Natural killer cell treated with Interleukin-12 subunit alpha and Interleukin-12 subunit beta and Interleukin-15 and Interleukin-18, amount 100 ng/mL, for 72 hours (primary cell): Measurements from ENCODE around the gene TSPAN1. TPM values are rescaled to one million over a fixed set of nuclear protein-coding genes. Genes with fewer than 3 reads are reported as not detected.

ENCODE experiments used
- ATAC-seq, 2 donors: fragments of 150-1000 bp; cut with Tn5 transposase in 1 of 2; sonication (Bioruptor Pico), chemical (Tn5 transposase) in 1 of 2; 2 replicates each; pipeline ENCODE4 v1.10.0; 2021
- DNase-seq: peaks from one replicate; pipeline ENCODE4 v3.0.0; 2022; ENCODE audit warnings: low spot score
- H3K27ac Mint-ChIP-seq, 2 donors: 1 replicate in 1 of 2; 2 replicates in 1 of 2; pipeline ENCODE4 v1.8.0; 2022; ENCODE audit warnings: mixed read lengths in 2 of 2, mild to moderate bottlenecking in 1 of 2, moderate library complexity in 1 of 2
- H3K27me3 Mint-ChIP-seq, 2 donors: 1 replicate in 1 of 2; 2 replicates in 1 of 2; pipeline ENCODE4 v1.8.0; 2022; ENCODE audit warnings: mixed read lengths in 2 of 2
- H3K36me3 Mint-ChIP-seq: one replicate; pipeline ENCODE4 v1.8.0; 2022; ENCODE audit warnings: mixed read lengths
- H3K4me1 Mint-ChIP-seq, 2 donors: 1 replicate in 1 of 2; 2 replicates in 1 of 2; pipeline ENCODE4 v1.8.0; 2022; ENCODE audit warnings: low read depth in 2 of 2, mixed read lengths in 2 of 2, mild to moderate bottlenecking in 1 of 2
- H3K4me3 Mint-ChIP-seq: one replicate; pipeline ENCODE4 v1.8.0; 2022; ENCODE audit warnings: mixed read lengths
- H3K9me3 Mint-ChIP-seq: 2 replicates; pipeline ENCODE4 v1.8.0; 2022; ENCODE audit warnings: mixed read lengths
- total RNA-seq, 2 donors: library from RNA; stranded (reverse); gene quantifications; one replicate each; pipeline ENCODE4 v1.2.3, GENCODE V29; 2022

The TSPAN1 gene
- total RNA-seq, 2 donors from 2014 or later = not detected

GRCh38 chr1:46148318-46148717, 26.6 kb upstream of the TSPAN1 start:
- no peaks in the 10 kb centered on the region for H3K9me3 Mint-ChIP-seq
- no peak overlapping the region for H3K27ac Mint-ChIP-seq
- ATAC-seq (no peak), DNase-seq (no peak)
- no peaks in the 10 kb centered on the region for H3K4me1 Mint-ChIP-seq
- H3K4me3 Mint-ChIP-seq = no peak overlapping the region
- peaks cover 0 to 2% of the 10 kb centered on the region in 2 donors for H3K27me3 Mint-ChIP-seq
- no peaks in the 10 kb centered on the region for H3K36me3 Mint-ChIP-seq

- ATAC-seq (no peak), DNase-seq (no peak)
- H3K9me3 Mint-ChIP-seq = no peaks in the 10 kb centered on the region
- H3K4me1 Mint-ChIP-seq = no peaks in the 10 kb centered on the region
- H3K36me3 Mint-ChIP-seq = no peaks in the 10 kb centered on the region
- no peak overlapping the region for H3K4me3 Mint-ChIP-seq
- peaks cover 0 to 2% of the 10 kb centered on the region in 2 donors for H3K27me3 Mint-ChIP-seq
- H3K27ac Mint-ChIP-seq = no peak overlapping the region
These were observed 24.8 kb upstream of the TSPAN1 start for GRCh38 chr1:46150085-46150484.

GRCh38 chr1:46152016-46152415, 22.9 kb upstream of the TSPAN1 start:
- Mint-ChIP-seq H3K27ac (no peak overlapping the region), H3K4me1 (no peaks in the 10 kb centered on the region), H3K9me3 (no peaks in the 10 kb centered on the region), H3K4me3 (no peak overlapping the region), H3K36me3 (no peaks in the 10 kb centered on the region), H3K27me3 (no peaks in the 10 kb centered on the region)
- ATAC-seq = no peak
- no peak for DNase-seq

- no peak overlapping the region for H3K27ac Mint-ChIP-seq
- no peak for DNase-seq
- H3K27me3 Mint-ChIP-seq = no peaks in the 10 kb centered on the region
- no peaks in the 10 kb centered on the region for H3K9me3 Mint-ChIP-seq
- no peaks in the 10 kb centered on the region for H3K36me3 Mint-ChIP-seq
- no peak for ATAC-seq
- H3K4me3 Mint-ChIP-seq = no peak overlapping the region
- H3K4me1 Mint-ChIP-seq = no peaks in the 10 kb centered on the region
These were observed 21.7 kb upstream of the TSPAN1 start for GRCh38 chr1:46153228-46153627.

GRCh38 chr1:46153732-46154131, 21.2 kb upstream of the TSPAN1 start:
- H3K27me3 Mint-ChIP-seq = no peaks in the 10 kb centered on the region

GRCh38 chr1:46157916-46158311, 17.0 kb upstream of the TSPAN1 start:
- H3K4me1 Mint-ChIP-seq = no peaks in the 10 kb centered on the region
- DNase-seq (no peak), ATAC-seq (no peak)
- H3K4me3 Mint-ChIP-seq = no peak overlapping the region
- H3K27me3 Mint-ChIP-seq = no peaks in the 10 kb centered on the region
- H3K36me3 Mint-ChIP-seq = no peaks in the 10 kb centered on the region
- H3K27ac Mint-ChIP-seq = no peak overlapping the region
- H3K9me3 Mint-ChIP-seq = no peaks in the 10 kb centered on the region

More at GRCh38 chr1:46153732-46154131, 21.2 kb upstream of the TSPAN1 start:
- H3K4me1 Mint-ChIP-seq = no peaks in the 10 kb centered on the region
- ATAC-seq (no peak), DNase-seq (no peak)
- no peaks in the 10 kb centered on the region for H3K36me3 Mint-ChIP-seq
- no peak overlapping the region for H3K4me3 Mint-ChIP-seq
- H3K27ac Mint-ChIP-seq = no peak overlapping the region
- no peaks in the 10 kb centered on the region for H3K9me3 Mint-ChIP-seq

- Mint-ChIP-seq H3K27ac (no peak overlapping the region), H3K27me3 (no peaks in the 10 kb centered on the region), H3K9me3 (no peaks in the 10 kb centered on the region), H3K4me3 (no peak overlapping the region), H3K36me3 (no peaks in the 10 kb centered on the region), H3K4me1 (no peaks in the 10 kb centered on the region)
- DNase-seq (no peak), ATAC-seq (no peak)
These were observed 16.3 kb upstream of the TSPAN1 start for GRCh38 chr1:46158312-46159281.

GRCh38 chr1:46159516-46159915, 15.4 kb upstream of the TSPAN1 start:
- H3K27ac Mint-ChIP-seq = no peak overlapping the region
- H3K27me3 Mint-ChIP-seq = no peaks in the 10 kb centered on the region
- no peak for ATAC-seq
- H3K4me1 Mint-ChIP-seq = no peaks in the 10 kb centered on the region
- no peak for DNase-seq
- H3K36me3 Mint-ChIP-seq = no peaks in the 10 kb centered on the region
- H3K4me3 Mint-ChIP-seq = no peak overlapping the region
- H3K9me3 Mint-ChIP-seq = no peaks in the 10 kb centered on the region

GRCh38 chr1:46160212-46160611, 14.7 kb upstream of the TSPAN1 start:
- H3K9me3 Mint-ChIP-seq = no peaks in the 10 kb centered on the region
- H3K36me3 Mint-ChIP-seq = no peaks in the 10 kb centered on the region
- no peak overlapping the region for H3K4me3 Mint-ChIP-seq
- no peak for ATAC-seq
- no peak for DNase-seq
- H3K4me1 Mint-ChIP-seq = no peaks in the 10 kb centered on the region
- no peak overlapping the region for H3K27ac Mint-ChIP-seq
- no peaks in the 10 kb centered on the region for H3K27me3 Mint-ChIP-seq

- peak; percentile 63 for DNase-seq
- ATAC-seq = peak; percentile 58 to 62
- Mint-ChIP-seq H3K27ac (peak overlapping the region; percentile 74 to 86), H3K36me3 (no peaks in the 10 kb centered on the region), H3K4me1 (peaks cover 10 to 16% of the 10 kb centered on the region in 2 donors), H3K27me3 (peaks cover 6 to 8% of the 10 kb centered on the region in 2 donors), H3K4me3 (peak overlapping the region; percentile 81), H3K9me3 (no peaks in the 10 kb centered on the region)
These were observed 8.1 kb upstream of the TSPAN1 start for GRCh38 chr1:46166521-46167462.

GRCh38 chr1:46168477-46168876, 6.4 kb upstream of the TSPAN1 start:
- Mint-ChIP-seq H3K9me3 (no peaks in the 10 kb centered on the region), H3K4me3 (no peak overlapping the region), H3K4me1 (peaks cover 10 to 16% of the 10 kb centered on the region in 2 donors), H3K36me3 (no peaks in the 10 kb centered on the region), H3K27me3 (peaks cover 6 to 8% of the 10 kb centered on the region in 2 donors), H3K27ac (no peak overlapping the region)
- DNase-seq (no peak), ATAC-seq (no peak)

- ATAC-seq (no peak), DNase-seq (no peak)
- Mint-ChIP-seq H3K4me1 (peaks cover 10 to 16% of the 10 kb centered on the region in 2 donors), H3K27me3 (peaks cover 6 to 8% of the 10 kb centered on the region in 2 donors), H3K27ac (no peak overlapping the region), H3K4me3 (no peak overlapping the region), H3K9me3 (no peaks in the 10 kb centered on the region), H3K36me3 (no peaks in the 10 kb centered on the region)
These were observed 5.0 kb upstream of the TSPAN1 start for GRCh38 chr1:46169811-46170454.

GRCh38 chr1:46171351-46171750, 3.5 kb upstream of the TSPAN1 start:
- Mint-ChIP-seq H3K27ac (no peak overlapping the region), H3K4me1 (peaks cover 10 to 13% of the 10 kb centered on the region in 2 donors), H3K4me3 (no peak overlapping the region), H3K9me3 (no peaks in the 10 kb centered on the region), H3K27me3 (peaks cover 6 to 8% of the 10 kb centered on the region in 2 donors), H3K36me3 (no peaks in the 10 kb centered on the region)
- DNase-seq = no peak
- no peak for ATAC-seq
